Stromal cell of bone marrow (primary cell): ENCODE measurements around the gene FOLR2.
"Not testable (repeated sequence)": the region's sequence is repeated elsewhere in the genome, so short reads cannot be mapped to it uniquely, and the experiment has no call there.

Source experiments
- DNase-seq: peaks from one replicate; pipeline ENCODE4 v3.0.0-alpha.2; 2012; ENCODE audit warnings: low read depth

The FOLR2 gene

GRCh38 chr11:72206794-72207193 lies 9.8 kb upstream of the FOLR2 start:
- not testable (repeated sequence) for DNase-seq

- no peak for DNase-seq
Measured at GRCh38 chr11:72208281-72208680, 8.3 kb upstream of the FOLR2 start.

- no peak for DNase-seq
Measured at GRCh38 chr11:72209101-72209500, 7.5 kb upstream of the FOLR2 start.

GRCh38 chr11:72217841-72218240 lies 1.2 kb downstream of the FOLR2 start:
- no peak for DNase-seq

- DNase-seq = no peak
Measured at GRCh38 chr11:72218251-72218745, 1.7 kb downstream of the FOLR2 start.

- DNase-seq = no peak
Measured at GRCh38 chr11:72220696-72221363, 4.2 kb downstream of the FOLR2 start.

- no peak for DNase-seq
Measured at GRCh38 chr11:72221386-72222075, 4.9 kb downstream of the FOLR2 start.

- DNase-seq = no peak
Measured at GRCh38 chr11:72222106-72222891, 5.7 kb downstream of the FOLR2 start.

- peak; percentile 63 for DNase-seq
Measured at GRCh38 chr11:72222907-72223614, 6.5 kb downstream of the FOLR2 start.

GRCh38 chr11:72223615-72224563 lies 7.3 kb downstream of the FOLR2 start:
- no peak for DNase-seq

- DNase-seq = no peak
Measured at GRCh38 chr11:72224564-72225410, 8.2 kb downstream of the FOLR2 start, which contains the start of gene INPPL1. INPPL1 (plus strand) TSS chr11:72224767; CDS start chr11:72224985, 218 bp downstream.

- DNase-seq = no peak
Measured at GRCh38 chr11:72225411-72225951, 8.9 kb downstream of the FOLR2 start.

GRCh38 chr11:72226701-72227100 lies 10.1 kb downstream of the FOLR2 start:
- DNase-seq = no peak

- no peak for DNase-seq
Measured at GRCh38 chr11:72227316-72228228, 11.0 kb downstream of the FOLR2 start.

- no peak for DNase-seq
Measured at GRCh38 chr11:72228229-72228843, 11.7 kb downstream of the FOLR2 start.

- no peak for DNase-seq
Measured at GRCh38 chr11:72228844-72229231, 12.2 kb downstream of the FOLR2 start.

- no peak for DNase-seq
Measured at GRCh38 chr11:72229336-72229924, 12.8 kb downstream of the FOLR2 start.
